DOHH2 (cell line): ENCODE results near the gene C12orf57.

Source experiments
- H3F3A ChIP-seq: fragments of 200-600 bp; sonication (generic), shearing (Covaris generic); 2 replicates; pipeline ENCODE4 v1.6.0; 2016; ENCODE audit warnings: antibody characterized with exemption, mild to moderate bottlenecking; ENCODE audit not compliant: control insufficient read depth, insufficient read depth
- H3K27ac ChIP-seq: fragments of 200-600 bp; sonication (generic); 2 replicates; pipeline ENCODE4 v1.5.1; 2014; ENCODE audit warnings: low read depth, mild to moderate bottlenecking, low read length, moderate library complexity
- H3K27me3 ChIP-seq: fragments of 200-600 bp; sonication (generic); 2 replicates; pipeline ENCODE4 v1.6.1; 2014; ENCODE audit warnings: mild to moderate bottlenecking, low read length, mixed read lengths; ENCODE audit not compliant: control insufficient read depth
- H3K36me3 ChIP-seq: fragments of 200-600 bp; sonication (generic); 2 replicates; pipeline ENCODE4 v1.6.1; 2014; ENCODE audit warnings: mild to moderate bottlenecking, low read length, moderate library complexity, mixed read lengths; ENCODE audit not compliant: control insufficient read depth
- H3K4me1 ChIP-seq: fragments of 200-600 bp; sonication (generic); 2 replicates; pipeline ENCODE4 v1.6.1; 2014; ENCODE audit warnings: mild to moderate bottlenecking, low read length, mixed read lengths; ENCODE audit not compliant: control insufficient read depth
- H3K4me2 ChIP-seq: fragments of 200-600 bp; sonication (generic); 2 replicates; pipeline ENCODE4 v1.6.0; 2014; ENCODE audit warnings: mild to moderate bottlenecking, low read length, moderate library complexity
- H3K4me3 ChIP-seq: fragments of 200-600 bp; sonication (generic); 2 replicates; pipeline ENCODE4 v1.5.1; 2014; ENCODE audit warnings: mild to moderate bottlenecking, low read length, mixed read lengths
- H3K79me2 ChIP-seq: fragments of 200-600 bp; sonication (generic); 2 replicates; pipeline ENCODE4 v1.6.1; 2014; ENCODE audit warnings: mild to moderate bottlenecking, low read length, mixed read lengths; ENCODE audit not compliant: control insufficient read depth
- H3K9me2 ChIP-seq: fragments of 200-600 bp; sonication (generic); replicated peaks from 2 replicates; pipeline ENCODE4 v1.6.1; 2014; ENCODE audit warnings: mild to moderate bottlenecking, low read length, mixed read lengths; ENCODE audit not compliant: control insufficient read depth
- H3K9me3 ChIP-seq: fragments of 200-600 bp; sonication (generic); 2 replicates; pipeline ENCODE4 v1.6.1; 2014; ENCODE audit warnings: antibody characterized with exemption, low read length, mixed read lengths; ENCODE audit not compliant: control insufficient read depth, insufficient read depth
- H4K20me1 ChIP-seq: fragments of 200-600 bp; sonication (generic); 2 replicates; pipeline ENCODE4 v1.6.0; 2014; ENCODE audit warnings: low read depth, mild to moderate bottlenecking, antibody characterized with exemption, low read length, moderate library complexity; ENCODE audit not compliant: control insufficient read depth, insufficient read depth
- CTCF ChIP-seq: fragments of 200-600 bp; sonication (generic); IDR thresholded peaks from one replicate; pipeline ENCODE4 v1.5.1; 2014; ENCODE audit warnings: antibody characterized with exemption, mild to moderate bottlenecking, low read depth, low read length; ENCODE audit not compliant: poor library complexity, severe bottlenecking
- EZH2phosphoT487 ChIP-seq: fragments of 200-600 bp; sonication (generic); IDR thresholded peaks from 2 replicates; pipeline ENCODE4 v1.6.1; 2017; ENCODE audit warnings: borderline replicate concordance, mild to moderate bottlenecking, antibody characterized with exemption, low read length, moderate library complexity, mixed read lengths

The C12orf57 gene

GRCh38 chr12:6958609-6959057, 14.8 kb downstream of the C12orf57 start:
- peak overlapping the region; percentile 81 for H3K4me2 ChIP-seq

GRCh38 chr12:6959058-6959804, 15.4 kb downstream of the C12orf57 start:
- no peaks in the 10 kb centered on the region for H3K79me2 ChIP-seq
- no peaks in the 10 kb centered on the region; the same call in none of the 2 replicates for H4K20me1 ChIP-seq
- H3K9me3 ChIP-seq, result no peaks in the 10 kb centered on the region
- peaks cover under 1% of the 10 kb centered on the region for H3F3A ChIP-seq
- peaks cover 70% of the 10 kb centered on the region for H3K4me1 ChIP-seq
- peaks cover 4% of the 10 kb centered on the region; the same call in 1 of the 2 replicates for H3K36me3 ChIP-seq
- TF ChIP-seq CTCF (no peak), EZH2phosphoT487 (no peak; the same call in 1 of the 2 replicates)
- peak overlapping the region; percentile 8; the same call in 1 of the 2 replicates for H3K27ac ChIP-seq
- H3K4me2 ChIP-seq, result peak overlapping the region; percentile 81
- H3K9me2 ChIP-seq, result no peaks in the 10 kb centered on the region
- peaks cover 80% of the 10 kb centered on the region for H3K27me3 ChIP-seq
- peak overlapping the region; percentile 59 for H3K4me3 ChIP-seq

More at GRCh38 chr12:6958609-6959057, 14.8 kb downstream of the C12orf57 start:
- no peaks in the 10 kb centered on the region for H3K9me2 ChIP-seq
- H3K4me1 ChIP-seq, result peaks cover 76% of the 10 kb centered on the region
- no peaks in the 10 kb centered on the region for H3K9me3 ChIP-seq
- peak overlapping the region; percentile 59 for H3K4me3 ChIP-seq
- no peaks in the 10 kb centered on the region for H3K79me2 ChIP-seq
- peaks cover 80% of the 10 kb centered on the region for H3K27me3 ChIP-seq
- H3K27ac ChIP-seq, result 0 out of 2 replicates have a peak overlapping the region, but pooled peaks have one; percentile 8
- H3K36me3 ChIP-seq, result no peaks in the 10 kb centered on the region
- H3F3A ChIP-seq, result no peaks in the 10 kb centered on the region; the same call in 1 of the 2 replicates
- no peaks in the 10 kb centered on the region; the same call in none of the 2 replicates for H4K20me1 ChIP-seq
- TF ChIP-seq EZH2phosphoT487, result no peak
- TF ChIP-seq CTCF, result no peak

- H3K9me2 ChIP-seq, result no peaks in the 10 kb centered on the region
These were observed 16.2 kb downstream of the C12orf57 start for GRCh38 chr12:6959805-6960592.

More at GRCh38 chr12:6959805-6960592, 16.2 kb downstream of the C12orf57 start:
- Histone ChIP-seq H3K4me1 (peaks cover 68% of the 10 kb centered on the region), H3K27me3 (peaks cover 72% of the 10 kb centered on the region), H3K4me2 (peak overlapping the region; percentile 81), H3F3A (peaks cover 8% of the 10 kb centered on the region), H3K27ac (no peak overlapping the region), H3K4me3 (peak overlapping the region; percentile 59), H3K79me2 (no peaks in the 10 kb centered on the region), H4K20me1 (no peaks in the 10 kb centered on the region; the same call in none of the 2 replicates), H3K9me3 (no peaks in the 10 kb centered on the region), H3K36me3 (peaks cover 12% of the 10 kb centered on the region)
- no peak for TF ChIP-seq CTCF
- TF ChIP-seq EZH2phosphoT487, result no peak
